H1 (cell line): ENCODE data around the gene RUVBL2. TPM values are rescaled to one million over a fixed set of nuclear protein-coding genes. Genes with fewer than 3 reads are reported as not detected.

Experiments
- CTCF ChIA-PET: fragments of 300-600 bp; sonication (Branson Sonifier 250); formaldehyde crosslinking; loops from one replicate; lab custom pipeline; 2021; ENCODE audit not compliant: partially characterized antibody; lab: Charles Lee
- POLR2A ChIA-PET: fragments of 300-600 bp; sonication (Branson Sonifier 250); formaldehyde crosslinking; loops from one replicate; lab custom pipeline; 2021; ENCODE audit warnings: inconsistent platforms; ENCODE audit not compliant: partially characterized antibody; lab: Charles Lee
- DNase-seq, 2 experiments: peaks; one replicate each; pipeline versions ENCODE4 v3.0.0 to v3.0.0-alpha.2; 2010 to 2022; ENCODE audit warnings: low spot score in 2 of 2, low read depth in 1 of 2, mixed read lengths in 1 of 2
- FAIRE-seq: peaks from 2 replicates; lab custom pipeline; 2011; peaks lifted over from hg19 to GRCh38; lab: Jason Lieb, UNC
- H2AFZ ChIP-seq: 2 replicates; pipeline ENCODE4 v1.8.1; 2012; ENCODE audit warnings: low read length, inconsistent platforms
- H2AK5ac ChIP-seq: 2 replicates; pipeline ENCODE4 v1.6.1; 2013; ENCODE audit warnings: low read depth, low read length
- H2BK120ac ChIP-seq: replicated peaks from 2 replicates; pipeline ENCODE3; 2013; ENCODE audit warnings: low read depth, low read length, inconsistent platforms
- H2BK12ac ChIP-seq: 2 replicates; pipeline ENCODE4 v1.6.1; 2013; ENCODE audit warnings: low read depth, low read length
- H2BK15ac ChIP-seq: 2 replicates; pipeline ENCODE4 v1.6.1; 2013; ENCODE audit warnings: low read length
- H2BK20ac ChIP-seq: 2 replicates; pipeline ENCODE4 v1.6.1; 2013; ENCODE audit warnings: low read length
- H2BK5ac ChIP-seq: 2 replicates; pipeline ENCODE4 v1.6.1; 2013; ENCODE audit warnings: low read depth, low read length
- H3K14ac ChIP-seq: 2 replicates; pipeline ENCODE4 v1.6.1; 2013; ENCODE audit warnings: inconsistent platforms; ENCODE audit not compliant: insufficient read length
- H3K18ac ChIP-seq: 2 replicates; pipeline ENCODE4 v1.6.1; 2013; ENCODE audit warnings: low read length; ENCODE audit errors: extremely low read depth
- H3K23ac ChIP-seq: 2 replicates; pipeline ENCODE4 v1.6.1; 2013; ENCODE audit warnings: inconsistent platforms; ENCODE audit not compliant: insufficient read length
- H3K23me2 ChIP-seq: 2 replicates; pipeline ENCODE4 v1.6.1; 2013; ENCODE audit warnings: low read depth, low read length
- H3K27ac ChIP-seq: 2 replicates; pipeline ENCODE4 v1.6.1; 2011; ENCODE audit warnings: low read depth, low read length, inconsistent platforms
- H3K27me3 ChIP-seq, 4 experiments: replicated peaks in 1 of 4; 1 replicate in 1 of 4; 2 replicates in 3 of 4; pipeline versions ENCODE4 v1.6.1 to v1.8.1; 2011 to 2013; ENCODE audit warnings: low read length in 3 of 4, mild to moderate bottlenecking in 3 of 4, inconsistent platforms in 2 of 4, mixed read lengths in 2 of 4, moderate library complexity in 1 of 4; ENCODE audit not compliant: control insufficient read depth in 3 of 4, insufficient read depth in 3 of 4; ENCODE audit errors: extremely low read depth in 1 of 4
- H3K36me3 ChIP-seq, 4 experiments: 2 replicates each; pipeline versions ENCODE4 v1.6.1 to v1.8.1; 2011 to 2013; ENCODE audit warnings: mild to moderate bottlenecking in 4 of 4, low read length in 3 of 4, moderate library complexity in 2 of 4, control low read depth in 1 of 4, inconsistent platforms in 1 of 4; ENCODE audit not compliant: insufficient read depth in 4 of 4, control insufficient read depth in 2 of 4
- H3K4ac ChIP-seq: replicated peaks from 2 replicates; pipeline ENCODE3; 2013; ENCODE audit warnings: low read length, low read depth, mixed read lengths, inconsistent platforms; ENCODE audit not compliant: insufficient read length
- H3K4me1 ChIP-seq, 4 experiments: replicated peaks in 1 of 4; 1 replicate in 1 of 4; 2 replicates in 3 of 4; pipeline versions ENCODE4 v1.6.1 to v1.8.1; 2011 to 2013; ENCODE audit warnings: low read length in 3 of 4, inconsistent platforms in 2 of 4, mixed read lengths in 1 of 4; ENCODE audit not compliant: insufficient read depth in 4 of 4, control insufficient read depth in 3 of 4
- H3K4me2 ChIP-seq, 2 experiments: 2 replicates each; pipeline versions ENCODE4 v1.6.1 to v1.8.1; 2011 to 2013; ENCODE audit warnings: low read depth in 2 of 2, low read length in 2 of 2, control low read depth in 1 of 2, inconsistent platforms in 1 of 2, mild to moderate bottlenecking in 1 of 2; ENCODE audit not compliant: insufficient read depth in 1 of 2
- H3K4me3 ChIP-seq, 4 experiments: fragments of 200-600, 300-600 bp in 1 of 4; sonication (generic), shearing (Covaris generic), sonication (Bioruptor Twin) in 1 of 4; 2 replicates each; pipeline versions ENCODE4 v1.5.1 to v1.8.1; 2011 to 2016; ENCODE audit warnings: low read length in 4 of 4, low read depth in 3 of 4, control low read depth in 2 of 4, inconsistent platforms in 2 of 4, mild to moderate bottlenecking in 2 of 4, mixed read lengths in 1 of 4, moderate library complexity in 1 of 4; ENCODE audit not compliant: insufficient read depth in 2 of 4; ENCODE audit errors: extremely low read depth in 1 of 4
- H3K56ac ChIP-seq: replicated peaks from 2 replicates; pipeline ENCODE3; 2013; ENCODE audit warnings: low read depth, mild to moderate bottlenecking, mixed read lengths, low read length, inconsistent platforms; ENCODE audit not compliant: insufficient read length
- H3K79me1 ChIP-seq: 2 replicates; pipeline ENCODE4 v1.6.1; 2013; ENCODE audit warnings: low read depth, low read length, control low read depth
- H3K79me2 ChIP-seq, 2 experiments: 2 replicates each; pipeline versions ENCODE4 v1.6.1 to v1.8.1; 2012 to 2013; ENCODE audit warnings: low read length in 2 of 2, mild to moderate bottlenecking in 2 of 2, inconsistent platforms in 1 of 2; ENCODE audit not compliant: insufficient read depth in 2 of 2, control insufficient read depth in 1 of 2
- H3K9ac ChIP-seq, 4 experiments: replicated peaks in 1 of 4; 1 replicate in 1 of 4; 2 replicates in 3 of 4; pipeline versions ENCODE4 v1.6.1 to v1.8.1; 2011 to 2013; ENCODE audit warnings: low read depth in 3 of 4, low read length in 3 of 4, control low read depth in 2 of 4, mild to moderate bottlenecking in 2 of 4, moderate library complexity in 2 of 4, inconsistent platforms in 1 of 4; ENCODE audit errors: extremely low read depth in 1 of 4
- H3K9me3 ChIP-seq, 2 experiments: 2 replicates each; pipeline versions ENCODE4 v1.6.1 to v1.8.1; 2012 to 2013; ENCODE audit warnings: mild to moderate bottlenecking in 2 of 2, moderate library complexity in 2 of 2, control low read depth in 1 of 2, inconsistent platforms in 1 of 2, low read depth in 1 of 2, low read length in 1 of 2, mixed read lengths in 1 of 2; ENCODE audit not compliant: insufficient read depth in 2 of 2
- H4K20me1 ChIP-seq, 2 experiments: replicated peaks in 1 of 2; 2 replicates each; pipeline versions ENCODE3 to v1.8.1; 2011 to 2013; ENCODE audit warnings: inconsistent platforms in 2 of 2, low read length in 2 of 2, mild to moderate bottlenecking in 1 of 2; ENCODE audit not compliant: insufficient read depth in 2 of 2, control insufficient read depth in 1 of 2
- H4K5ac ChIP-seq: 2 replicates; pipeline ENCODE4 v1.6.1; 2013; ENCODE audit warnings: low read length, low read depth, mixed read lengths, inconsistent platforms; ENCODE audit not compliant: insufficient read length
- H4K8ac ChIP-seq: 2 replicates; pipeline ENCODE4 v1.8.0; 2013; ENCODE audit warnings: mild to moderate bottlenecking, moderate library complexity, low read length, inconsistent platforms; ENCODE audit not compliant: insufficient read depth; ENCODE audit errors: extremely low read depth
- H4K91ac ChIP-seq: replicated peaks from 2 replicates; pipeline ENCODE3; 2013; ENCODE audit warnings: low read length, mixed read lengths, inconsistent platforms; ENCODE audit not compliant: insufficient read length
- JUN ChIP-seq: IDR thresholded peaks from 2 replicates; pipeline ENCODE4 v1.6.1; 2011; ENCODE audit warnings: low read depth, mild to moderate bottlenecking, improper control_type of control experiment, low read length
- PHF8 ChIP-seq: fragments of 200-600 bp; sonication (generic); conservative IDR thresholded peaks from 2 replicates; pipeline ENCODE4 v1.7.1; 2012; ENCODE audit warnings: low read depth, mild to moderate bottlenecking, inconsistent platforms, low read length, moderate library complexity
- SIX5 ChIP-seq: IDR thresholded peaks from 2 replicates; pipeline ENCODE4 v1.6.1; 2011; ENCODE audit warnings: mild to moderate bottlenecking, low read depth, low read length
- TAF1 ChIP-seq: IDR thresholded peaks from 2 replicates; pipeline ENCODE4 v1.6.1; 2011; ENCODE audit warnings: mild to moderate bottlenecking, low read depth, low read length
- WGBS, 2 experiments: shearing (Covaris generic) in 1 of 2; methylation state at CpG; one replicate each; pipeline versions ENCODE4 v1.1.6 to v1.1.7; 2013 to 2015; ENCODE audit warnings: low lambda C conversion rate in 2 of 2, mixed read lengths in 2 of 2, inconsistent platforms in 1 of 2, low coverage in 1 of 2, missing lambda C conversion rate in 1 of 2; ENCODE audit not compliant: insufficient replicate concordance in 2 of 2, insufficient coverage in 1 of 2, insufficient read length in 1 of 2; ENCODE audit errors: extremely low coverage in 1 of 2, missing lambda C conversion rate in 1 of 2; 5-methylcytosine and 5-hydroxymethylcytosine counted together
- polyA plus RNA-seq, 7 experiments: library from polyadenylated mRNA; depleted of rRNA in 3 of 7; stranded (reverse) in 5 of 7; unstranded in 2 of 7; fragments of >200 nt in 5 of 7; fragments of 200-250 nt in 2 of 7; gene quantifications; 1 replicate in 5 of 7; 2 replicates in 1 of 7; 4 replicates in 1 of 7; pipeline versions ENCODE4 v1.2.1 to v1.2.3, GENCODE V29; 2011 to 2013; ENCODE audit warnings: missing spikeins in 2 of 7, mixed read lengths in 2 of 7
- total RNA-seq: library from RNA; stranded (reverse); fragmentation: NEBNext Ultra II Directional; extraction: Animal tissue kit (Norgen Biotek cat#: 25700); gene quantifications from 2 replicates; pipeline ENCODE4 v1.2.1, GENCODE V29; 2021

RUVBL2 gene
- total and polyA plus RNA-seq, 2 of the 8 experiments (the other 6 are each of a cell fraction or from before 2014, with no cell fraction given) = 152 to 247 TPM

DNA sequence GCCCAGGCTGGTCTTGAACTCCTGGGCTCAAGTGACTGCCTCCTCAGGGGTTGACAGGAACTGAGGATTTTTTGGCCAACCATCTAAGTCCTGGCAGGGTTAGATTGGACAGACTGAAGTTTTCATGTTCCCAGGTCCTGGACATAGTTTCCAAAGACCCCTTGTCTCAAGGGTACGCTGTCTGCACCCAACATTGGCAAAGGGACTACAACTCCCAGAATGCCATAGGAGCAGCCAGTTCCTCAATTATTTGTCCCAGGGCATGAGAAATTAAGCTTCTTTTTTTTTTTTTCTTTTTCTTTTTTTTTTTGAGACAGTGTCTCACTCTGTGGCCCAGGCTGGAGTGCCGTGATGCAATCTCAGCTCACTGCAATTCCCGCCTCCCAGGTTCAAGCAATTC, 7.5 kb upstream of the RUVBL2 start:
- H2BK5ac ChIP-seq = no peak overlapping the region
- no peak overlapping the region for H2BK120ac ChIP-seq
- TF ChIP-seq SIX5 = 0 out of 2 replicates have a peak, but pooled peaks have one; percentile 20
- TF ChIP-seq JUN = no peak
- TF ChIP-seq PHF8 = no peak
- no peak for TF ChIP-seq TAF1
- no peak overlapping the region for H2BK12ac ChIP-seq
- H3K56ac ChIP-seq = no peak overlapping the region
- no peak overlapping the region for H3K4me3 ChIP-seq
- DNase-seq (no peak), FAIRE-seq (no peak)
- H4K8ac ChIP-seq = no peak overlapping the region
- peaks cover 3 to 42% (median 10%) of the 10 kb centered on the region in 4 experiments; a peak in 5 of 8 replicates for H3K36me3 ChIP-seq
- H4K5ac ChIP-seq = no peak overlapping the region
- peaks cover 3% of the 10 kb centered on the region for H3K79me1 ChIP-seq
- H3K23me2 ChIP-seq = no peaks in the 10 kb centered on the region
- H2BK20ac ChIP-seq = no peak overlapping the region
- ChIA-PET CTCF (interaction anchor here (0.9 to 1.9 kb wide), 6 partner anchors 10 to 198 kb away, joined by 3 to 12 read pairs (median 5); no protein-coding TSS in a partner anchor), POLR2A (interaction anchor here (0.8 to 1.7 kb wide), 4 partner anchors 11 to 114 kb away, joined by 4 to 5 read pairs (median 4); partner anchors contain the start of genes FTL and PPP1R15A)
- H3K18ac ChIP-seq = no peak overlapping the region
- peaks cover 0 to 7% of the 10 kb centered on the region in 2 experiments for H4K20me1 ChIP-seq
- H2AK5ac ChIP-seq = no peak overlapping the region
- no peak overlapping the region for H3K14ac ChIP-seq
- H3K4ac ChIP-seq = no peak overlapping the region
- H3K9me3 ChIP-seq = no peaks in the 10 kb centered on the region
- H2BK15ac ChIP-seq = no peak overlapping the region
- no peak overlapping the region for H4K91ac ChIP-seq
- H3K4me1 ChIP-seq = no peaks in the 10 kb centered on the region
- H3K9ac ChIP-seq = no peak overlapping the region
- H2AFZ ChIP-seq = no peak overlapping the region
- no peak overlapping the region for H3K27ac ChIP-seq
- 100% methylated on average over 2 of the region's 3 CpGs; no CpG with 5 or more reads in 1 of the 2 experiments for WGBS, 2 experiments
- no peaks in the 10 kb centered on the region for H3K79me2 ChIP-seq
- H3K27me3 ChIP-seq = no peaks in the 10 kb centered on the region
- no peak overlapping the region for H3K4me2 ChIP-seq
- H3K23ac ChIP-seq = no peak overlapping the region
